DMS153 treated with DMSO at 0.1 percent for 48 hours (cell line): Measurements from ENCODE around the gene GRWD1.
"Not testable (repeated sequence)": the region's sequence is repeated elsewhere in the genome, so short reads cannot be mapped to it uniquely, and the experiment has no call there.

Source experiments
- DNase-seq: peaks from one replicate; lab custom pipeline; 2025; ENCODE audit not compliant: unreplicated experiment; lab: John Stamatoyannopoulos, UW

The GRWD1 gene

GRCh38 chr19:48478339-48479256, 32.8 kb downstream of the GRWD1 start:
- no peak for DNase-seq

GRCh38 chr19:48479686-48480085, 33.9 kb downstream of the GRWD1 start:
- no peak for DNase-seq

GRCh38 chr19:48480183-48480557, 34.4 kb downstream of the GRWD1 start:
- DNase-seq, result no peak

GRCh38 chr19:48480558-48481500, 35.0 kb downstream of the GRWD1 start:
- DNase-seq, result no peak

GRCh38 chr19:48481846-48482639, 36.3 kb downstream of the GRWD1 start:
- DNase-seq, result no peak

DNA sequence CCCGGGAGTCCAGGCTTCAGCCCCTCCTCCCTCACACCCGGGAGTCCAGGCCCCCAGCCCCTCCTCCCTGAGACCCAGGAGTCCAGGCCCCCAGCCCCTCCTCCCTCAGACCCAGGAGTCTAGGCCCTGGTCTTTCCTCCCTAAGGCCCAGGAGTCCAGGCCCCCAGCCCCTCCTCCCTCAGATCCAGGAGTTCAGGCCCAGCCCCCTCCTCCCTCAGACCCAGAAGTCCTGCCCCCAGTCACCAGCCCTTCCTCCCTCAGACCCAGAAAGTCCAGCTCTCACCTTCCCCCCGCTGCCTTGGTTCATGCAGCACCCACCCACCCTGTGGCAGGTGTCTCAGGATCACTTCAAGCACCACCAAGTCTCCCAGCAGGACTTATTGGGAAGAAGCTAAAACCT, 37.5 kb downstream of the GRWD1 start:
- DNase-seq, result no peak

DNA sequence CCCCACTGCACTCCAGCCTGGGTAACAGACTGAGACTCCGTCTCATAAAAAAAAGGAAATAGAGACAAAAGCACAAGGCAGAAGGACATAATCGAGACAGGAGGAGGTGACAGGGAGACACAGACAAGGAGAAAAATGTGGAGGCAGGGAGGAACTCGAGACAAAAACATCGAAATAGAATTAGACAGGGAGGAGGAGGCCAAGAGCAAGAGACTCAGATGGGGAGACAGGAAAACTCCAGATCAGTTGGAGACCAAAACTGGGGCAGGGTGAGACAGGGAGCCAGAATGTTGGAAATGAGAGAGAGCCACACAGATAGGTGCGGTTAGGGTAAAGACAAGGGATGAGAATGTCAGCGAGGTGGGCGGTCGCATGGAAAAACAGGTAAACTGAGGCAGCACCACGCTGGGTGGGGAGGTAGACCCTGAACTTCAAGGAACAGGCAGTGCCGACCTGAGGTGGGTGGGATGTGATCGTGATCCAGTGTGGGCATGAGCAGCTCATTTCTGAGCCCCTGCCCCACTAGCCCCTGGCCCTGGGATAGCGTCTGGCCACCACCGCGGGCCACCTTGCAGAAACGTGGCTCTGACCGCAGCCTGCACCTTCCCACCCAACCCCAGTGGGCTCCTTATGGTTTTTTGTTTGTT, 38.6 kb downstream of the GRWD1 start:
- DNase-seq, result no peak

DNA sequence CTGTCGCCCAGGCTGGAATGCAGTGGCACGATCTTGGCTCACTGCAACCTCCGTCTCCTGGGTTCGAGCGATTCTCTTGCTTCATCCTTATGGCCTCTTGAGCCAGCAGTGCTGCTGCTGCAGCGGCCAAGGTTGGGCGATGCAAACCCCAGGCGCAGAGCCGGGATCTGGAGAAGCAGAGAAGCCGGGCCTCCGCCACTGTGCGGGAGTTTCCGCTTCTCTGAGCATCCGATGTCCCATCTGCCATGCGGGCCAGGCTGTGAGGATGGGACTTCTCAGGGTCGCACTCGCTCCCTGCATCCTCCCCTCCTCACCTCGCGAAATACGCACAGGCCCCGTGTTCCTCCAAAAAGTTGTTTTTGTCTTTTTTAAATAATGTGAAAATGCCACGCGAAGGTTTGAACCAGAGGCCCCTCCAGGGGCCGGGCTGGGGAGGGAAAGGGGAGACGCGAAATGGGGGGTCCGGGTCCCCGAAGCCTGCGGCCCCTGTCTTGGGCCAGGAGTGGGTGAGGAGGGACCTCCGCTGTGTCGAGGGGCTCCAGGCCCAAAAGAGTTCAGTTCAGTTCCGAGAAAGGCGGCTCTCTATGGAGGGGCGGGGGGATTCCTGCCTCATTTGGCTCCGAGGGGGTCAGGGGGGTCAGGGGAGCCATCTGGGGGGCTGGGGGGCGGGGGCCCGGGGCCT, 39.3 kb downstream of the GRWD1 start:
- no peak for DNase-seq

GRCh38 chr19:48486706-48487105, 40.9 kb downstream of the GRWD1 start:
- not testable (repeated sequence) for DNase-seq

DNA sequence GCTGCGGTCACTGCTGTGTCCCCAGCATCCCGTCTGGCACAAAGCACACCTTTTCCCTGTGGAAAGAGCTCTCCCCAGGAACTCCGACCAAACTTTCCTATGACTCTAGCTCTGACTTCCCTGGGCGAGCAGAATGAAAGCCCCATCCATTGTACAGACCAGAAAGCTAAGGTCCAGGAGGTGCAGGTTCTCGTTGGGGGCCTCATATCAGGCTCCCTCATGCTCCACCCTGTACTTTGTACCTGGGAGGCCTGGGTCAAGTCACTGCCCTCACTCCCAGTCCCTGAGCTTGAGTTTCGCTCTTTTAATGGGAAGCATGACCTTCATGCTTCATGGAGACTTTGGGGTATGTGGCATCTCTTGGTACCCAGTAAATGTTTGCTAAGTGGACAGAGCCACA, 41.8 kb downstream of the GRWD1 start:
- DNase-seq, result no peak

DNA sequence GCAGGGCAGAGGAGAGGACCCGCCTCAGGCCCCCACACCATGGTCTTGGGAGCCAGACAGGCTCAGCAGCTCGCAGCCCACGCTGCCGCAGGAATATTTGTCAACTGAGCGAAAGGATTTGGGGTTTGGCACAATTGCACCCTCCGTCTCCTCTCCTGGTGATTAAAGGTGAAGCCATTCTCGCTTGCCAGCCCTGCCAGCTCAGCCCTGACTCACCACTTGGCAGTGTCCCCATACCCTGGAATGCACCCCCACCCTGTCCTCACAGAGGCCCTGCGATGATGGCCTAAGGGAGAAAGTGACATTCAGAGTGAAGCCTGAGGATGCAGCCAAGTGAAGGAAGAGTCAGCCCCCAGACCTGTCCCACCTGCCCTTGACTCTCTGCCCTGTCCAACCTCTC, 42.2 kb downstream of the GRWD1 start:
- no peak for DNase-seq

DNA sequence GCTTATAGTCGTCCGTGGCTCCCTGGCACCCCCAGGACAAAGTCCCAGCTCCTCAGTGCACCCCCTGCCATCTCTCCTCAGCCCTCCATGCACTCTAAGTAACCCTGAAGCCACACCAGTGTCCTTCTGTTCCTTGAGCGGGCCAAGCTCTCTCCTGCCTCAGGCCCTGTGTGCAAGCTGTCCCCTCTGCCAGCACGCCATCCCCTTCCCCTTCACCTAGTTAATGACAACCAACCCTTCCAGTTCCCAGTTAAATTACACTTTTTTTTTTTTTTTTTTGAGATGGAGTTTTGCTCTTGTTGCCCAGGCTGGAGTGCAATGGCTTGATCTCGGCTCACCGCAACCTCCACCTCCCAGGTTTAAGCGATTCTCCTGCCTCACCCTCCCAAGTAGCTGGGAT, 42.7 kb downstream of the GRWD1 start:
- not testable (repeated sequence) for DNase-seq

DNA sequence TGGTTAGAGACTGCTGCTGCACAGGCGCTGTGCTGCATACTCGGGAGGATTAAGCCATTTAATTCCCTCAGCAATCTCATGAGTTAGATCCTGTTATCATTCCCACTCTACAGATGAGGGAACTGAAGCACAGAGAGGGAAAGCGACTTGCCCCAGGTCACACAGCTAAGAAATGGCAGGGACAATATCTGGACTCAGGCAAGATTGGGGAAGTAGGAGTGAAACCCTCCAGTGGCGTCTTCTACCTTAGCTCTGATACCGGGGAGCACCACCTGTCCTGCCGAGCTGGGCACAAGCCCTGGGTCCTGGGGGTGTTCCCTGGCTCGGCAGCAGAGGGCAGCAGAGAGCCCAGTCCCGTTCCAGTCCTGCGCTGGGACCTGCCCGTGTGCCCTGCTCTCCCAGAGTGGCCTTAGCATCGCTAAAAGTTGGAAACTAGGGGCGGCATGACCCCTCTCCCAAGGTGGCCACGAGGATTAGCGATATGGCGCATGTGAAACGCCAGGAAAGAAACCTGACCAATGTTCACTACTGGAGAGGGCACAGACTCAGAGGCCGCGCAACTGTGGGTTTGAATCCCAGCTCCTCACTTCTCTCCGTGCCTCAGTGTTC, 43.9 kb downstream of the GRWD1 start:
- peak; percentile 43 for DNase-seq

- no peak for DNase-seq
Observed at GRCh38 chr19:48490981-48491792, 45.4 kb downstream of the GRWD1 start.

DNA sequence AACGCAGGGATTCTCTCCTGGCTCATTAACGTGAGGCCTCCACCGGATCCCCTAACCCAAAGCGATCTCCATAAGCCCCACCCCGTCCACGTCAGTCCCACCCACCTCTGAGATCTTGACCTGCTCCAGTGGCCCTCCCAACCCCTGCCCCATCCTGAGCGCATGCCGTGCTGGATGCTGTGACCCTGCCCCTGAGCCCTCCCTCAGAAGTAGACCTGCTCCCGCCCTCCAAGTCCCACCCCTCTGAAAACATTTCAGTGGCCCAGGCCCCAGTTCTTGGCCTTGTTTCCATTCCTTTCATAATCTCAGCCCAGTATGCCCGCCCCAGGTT, 46.0 kb downstream of the GRWD1 start:
- DNase-seq, result no peak

GRCh38 chr19:48492925-48493717, 47.3 kb downstream of the GRWD1 start:
- DNase-seq, result peak; percentile 99

DNA sequence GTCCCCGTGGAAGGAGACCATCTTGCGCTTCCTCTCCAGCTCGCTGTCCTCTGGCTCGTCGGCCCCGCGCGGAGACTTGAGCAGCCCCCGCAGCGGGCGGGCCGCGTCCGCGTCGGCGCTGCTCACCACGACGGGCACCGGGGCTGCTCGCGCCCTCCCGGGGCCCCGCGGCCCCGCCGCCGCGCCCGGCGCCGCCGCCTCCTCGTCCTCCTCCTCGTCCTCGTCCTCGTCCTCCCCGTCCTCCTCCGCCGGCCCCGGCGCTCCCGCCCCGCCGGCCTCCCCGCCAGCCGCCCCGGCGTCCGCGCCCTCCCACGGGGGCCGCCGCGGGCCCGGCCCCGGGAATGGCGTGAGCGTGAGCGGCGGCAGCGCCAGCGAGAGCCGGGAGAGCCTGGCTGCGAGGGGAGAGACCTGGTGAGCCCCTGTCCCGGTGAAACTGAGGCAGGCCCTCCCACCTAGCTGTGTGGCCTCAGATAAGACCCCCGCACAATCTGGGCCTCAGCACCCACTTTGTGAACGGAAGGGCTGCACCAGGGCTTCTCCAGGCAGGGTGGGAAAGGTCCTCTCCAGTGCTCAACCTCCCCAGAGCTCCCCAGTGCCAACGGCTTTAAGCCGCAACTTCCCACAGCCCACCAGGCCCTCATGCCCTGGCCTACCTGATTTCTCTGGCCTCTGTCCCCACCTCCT, 48.1 kb downstream of the GRWD1 start:
- DNase-seq, result no peak

GRCh38 chr19:48495396-48495795, 49.6 kb downstream of the GRWD1 start:
- DNase-seq, result no peak
